Activated CD4-positive, alpha-beta T cell treated with anti-CD3 and anti-CD28 coated beads for 4 hours (primary cell): Measurements from ENCODE around the gene DPP6.

ENCODE experiments used
- DNase-seq, 2 donors: peaks; one replicate each; pipeline ENCODE4 v3.0.0-alpha.2; 2020

Gene DPP6

DNA sequence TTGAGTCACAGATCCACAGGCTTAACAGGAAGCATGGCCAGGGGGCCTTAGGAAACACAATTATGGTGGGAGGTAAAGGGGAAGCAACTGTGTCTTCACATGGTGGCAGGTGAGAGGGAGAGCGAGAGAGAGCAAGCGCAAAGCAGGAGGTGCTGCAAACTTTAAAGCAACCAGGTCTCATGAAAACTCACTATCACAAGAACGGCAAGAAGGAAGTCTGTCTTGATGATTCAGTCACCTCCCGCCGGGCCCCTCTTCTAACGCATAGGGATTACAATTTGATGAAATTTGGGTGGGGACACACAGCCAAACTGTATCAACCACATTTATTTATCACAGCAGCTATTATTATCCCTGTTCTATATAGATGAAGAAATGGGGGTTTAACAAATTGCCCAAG lies 201.6 kb downstream of the DPP6 start:
- no peak for DNase-seq

DNA sequence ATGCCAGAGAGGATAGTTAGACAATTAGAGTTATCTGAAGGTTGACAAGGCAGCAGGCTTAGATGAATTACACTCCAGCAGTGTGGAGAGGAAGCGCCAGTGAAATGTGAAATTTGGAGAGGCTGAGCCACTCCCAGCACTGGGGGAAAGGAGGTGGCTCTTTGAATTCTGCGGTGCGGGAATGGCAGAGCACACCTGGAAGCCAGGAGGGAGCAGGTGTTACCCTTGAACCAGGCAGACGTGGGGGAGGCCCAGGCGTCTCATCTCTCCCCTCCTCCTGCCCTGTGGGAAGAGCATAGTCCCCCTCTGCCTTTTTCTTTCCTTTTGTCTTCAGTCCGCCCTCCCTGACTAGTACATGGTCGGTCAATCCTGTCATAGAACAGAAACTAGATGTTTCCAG lies 203.1 kb downstream of the DPP6 start:
- no peak for DNase-seq

DNA sequence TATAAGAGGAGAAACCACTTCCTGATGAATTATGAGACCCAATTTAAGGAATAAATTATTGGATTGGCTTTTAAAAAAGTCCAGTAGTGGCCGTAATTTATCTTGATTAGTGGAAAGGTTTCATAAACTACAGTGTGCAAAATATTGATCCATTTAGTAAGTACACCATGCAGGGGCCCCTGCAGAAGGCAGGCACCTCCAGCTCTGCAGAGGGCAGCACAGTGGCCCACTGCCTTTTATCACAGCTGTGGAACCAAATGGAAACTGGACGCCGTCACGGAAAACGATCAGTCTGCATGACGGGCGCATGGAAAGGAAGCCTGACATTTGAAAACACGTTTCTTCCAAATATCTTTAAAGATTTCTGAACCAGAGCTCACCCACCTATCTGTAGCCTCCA lies 204.0 kb downstream of the DPP6 start:
- no peak for DNase-seq

DNA sequence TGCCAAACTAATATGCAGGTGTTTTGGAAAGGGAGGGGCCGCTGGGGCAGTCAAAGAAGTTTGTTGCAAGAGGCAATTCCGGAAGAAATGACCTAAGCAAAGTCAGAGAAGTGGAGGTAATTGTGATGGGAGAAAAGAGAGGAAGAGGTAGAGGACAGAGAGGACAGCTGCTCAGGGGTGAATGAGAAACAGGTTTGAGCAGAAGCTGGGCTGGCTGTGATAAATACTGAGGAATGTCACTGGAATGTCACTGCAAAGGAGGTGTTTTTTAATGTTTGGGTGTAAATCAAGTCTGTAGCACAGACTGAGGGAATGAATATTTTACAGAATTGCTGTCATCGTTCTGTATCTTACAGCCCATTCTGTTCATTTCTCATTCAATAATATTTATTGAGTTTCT lies 207.2 kb downstream of the DPP6 start:
- DNase-seq = no peak

DNA sequence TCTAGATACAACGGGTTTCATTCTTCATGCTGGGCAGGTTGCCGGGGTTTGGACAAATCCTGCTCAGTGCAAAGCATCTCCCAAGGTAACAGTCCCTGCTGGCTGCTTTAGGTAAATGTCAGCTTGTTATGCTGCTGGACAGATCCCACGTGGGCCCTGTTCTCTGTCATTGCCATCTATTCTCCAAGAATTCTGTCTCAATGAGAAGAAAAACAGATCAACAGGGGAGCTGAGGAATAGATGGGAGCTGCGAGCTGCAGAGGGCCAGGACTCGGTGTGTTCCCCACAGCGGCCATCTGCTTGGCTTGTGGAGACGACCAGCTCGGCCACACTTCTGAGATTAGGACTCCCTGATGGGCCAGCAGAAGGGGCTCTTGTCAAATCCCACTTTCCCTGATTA lies 235.2 kb downstream of the DPP6 start:
- no peak for DNase-seq

DNA sequence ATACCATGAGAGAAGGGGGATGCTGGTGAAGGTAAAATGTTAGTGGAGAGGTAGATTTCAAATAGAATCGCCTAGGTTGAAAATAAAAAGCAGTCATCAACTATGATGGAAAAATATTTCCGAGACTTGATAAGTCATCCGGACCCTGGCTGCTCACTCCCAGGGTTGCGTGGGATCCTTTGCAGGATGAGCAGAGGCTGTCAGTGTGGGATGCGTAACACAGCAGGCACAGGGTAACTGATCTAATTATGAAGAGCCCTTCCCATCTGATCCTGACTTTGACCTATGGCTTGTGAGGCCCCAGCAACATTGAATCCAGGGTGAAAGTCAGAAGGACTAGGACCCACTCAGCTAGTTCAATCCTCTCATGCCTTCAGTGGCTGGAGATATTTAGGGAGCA lies 236.9 kb downstream of the DPP6 start:
- no peak for DNase-seq

DNA sequence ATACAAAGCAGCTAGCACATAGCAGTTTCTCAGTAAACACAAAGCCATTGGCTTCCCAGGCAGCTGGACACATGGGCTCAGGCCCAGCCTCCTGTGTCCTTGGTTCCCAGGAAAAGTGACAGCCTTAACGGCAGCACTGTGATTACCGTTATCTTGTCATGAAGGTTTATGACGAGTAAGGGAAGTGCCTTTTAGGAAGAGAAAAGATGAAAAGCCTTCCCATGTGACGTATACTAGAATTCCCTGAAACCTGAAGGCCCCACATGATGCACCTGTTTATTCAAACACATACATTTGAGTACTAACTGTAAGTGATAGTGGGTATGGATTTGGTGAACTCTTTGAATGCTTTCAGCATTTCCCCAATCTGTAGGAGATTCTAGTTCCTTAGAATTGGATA lies 244.2 kb downstream of the DPP6 start:
- DNase-seq = no peak

DNA sequence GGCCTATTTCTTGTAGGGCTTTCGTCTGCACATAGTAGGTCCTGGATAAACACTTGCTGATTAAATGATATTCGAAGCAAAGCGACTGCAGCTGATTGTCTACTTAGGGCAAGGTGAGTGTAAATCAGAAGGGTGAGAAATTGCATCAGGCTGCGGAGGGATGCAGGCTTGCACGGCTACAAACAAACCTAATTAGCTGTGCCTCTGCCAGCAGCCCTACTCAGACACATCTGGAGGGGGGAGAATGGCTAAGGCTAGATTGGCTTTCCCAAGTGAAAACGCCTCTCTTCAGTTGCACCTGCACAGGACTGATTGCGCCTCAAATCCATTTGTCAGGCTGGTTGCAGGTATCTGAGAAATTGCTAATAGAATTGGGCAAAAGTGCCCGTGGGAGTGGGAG lies 247.5 kb downstream of the DPP6 start:
- DNase-seq = no peak

DNA sequence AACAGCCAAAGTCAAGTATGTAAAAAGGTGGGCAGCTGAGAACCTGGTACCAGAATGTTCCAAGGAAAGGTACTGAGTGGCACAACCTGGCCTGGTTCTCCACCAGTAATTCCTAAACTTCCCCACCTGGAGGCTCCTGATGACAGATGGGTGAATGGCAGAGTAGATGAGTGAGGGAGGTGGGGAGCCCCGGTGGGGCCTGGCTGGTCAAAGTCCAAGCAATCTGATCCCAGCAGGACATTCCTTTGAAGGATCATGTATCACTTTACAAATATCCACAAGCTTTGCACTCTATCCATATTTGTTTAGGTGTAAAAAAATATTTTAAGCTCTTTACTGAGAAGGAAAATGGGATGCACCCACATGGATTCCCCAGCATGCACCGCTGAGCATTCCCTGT lies 250.2 kb downstream of the DPP6 start:
- DNase-seq = no peak

DNA sequence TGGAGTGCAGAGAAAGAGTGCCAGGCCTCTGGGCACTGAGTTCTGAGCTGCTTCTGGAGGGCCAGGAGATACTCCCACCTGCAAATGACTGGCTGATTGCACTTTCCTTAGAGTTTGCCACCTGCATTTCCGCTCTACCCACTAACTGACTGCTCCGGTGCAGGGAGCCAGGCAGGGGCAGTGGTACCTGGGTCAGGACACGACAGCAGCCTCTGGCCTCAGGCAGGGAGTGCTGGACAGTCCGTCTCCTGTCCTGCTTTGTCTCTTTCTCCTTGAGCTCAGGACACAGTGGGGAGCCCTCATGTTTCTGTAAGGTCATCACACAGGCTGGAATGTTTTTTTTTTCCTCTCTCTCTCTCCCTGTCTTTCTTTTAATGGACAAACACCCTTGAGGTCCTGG lies 252.0 kb downstream of the DPP6 start:
- DNase-seq = no peak

DNA sequence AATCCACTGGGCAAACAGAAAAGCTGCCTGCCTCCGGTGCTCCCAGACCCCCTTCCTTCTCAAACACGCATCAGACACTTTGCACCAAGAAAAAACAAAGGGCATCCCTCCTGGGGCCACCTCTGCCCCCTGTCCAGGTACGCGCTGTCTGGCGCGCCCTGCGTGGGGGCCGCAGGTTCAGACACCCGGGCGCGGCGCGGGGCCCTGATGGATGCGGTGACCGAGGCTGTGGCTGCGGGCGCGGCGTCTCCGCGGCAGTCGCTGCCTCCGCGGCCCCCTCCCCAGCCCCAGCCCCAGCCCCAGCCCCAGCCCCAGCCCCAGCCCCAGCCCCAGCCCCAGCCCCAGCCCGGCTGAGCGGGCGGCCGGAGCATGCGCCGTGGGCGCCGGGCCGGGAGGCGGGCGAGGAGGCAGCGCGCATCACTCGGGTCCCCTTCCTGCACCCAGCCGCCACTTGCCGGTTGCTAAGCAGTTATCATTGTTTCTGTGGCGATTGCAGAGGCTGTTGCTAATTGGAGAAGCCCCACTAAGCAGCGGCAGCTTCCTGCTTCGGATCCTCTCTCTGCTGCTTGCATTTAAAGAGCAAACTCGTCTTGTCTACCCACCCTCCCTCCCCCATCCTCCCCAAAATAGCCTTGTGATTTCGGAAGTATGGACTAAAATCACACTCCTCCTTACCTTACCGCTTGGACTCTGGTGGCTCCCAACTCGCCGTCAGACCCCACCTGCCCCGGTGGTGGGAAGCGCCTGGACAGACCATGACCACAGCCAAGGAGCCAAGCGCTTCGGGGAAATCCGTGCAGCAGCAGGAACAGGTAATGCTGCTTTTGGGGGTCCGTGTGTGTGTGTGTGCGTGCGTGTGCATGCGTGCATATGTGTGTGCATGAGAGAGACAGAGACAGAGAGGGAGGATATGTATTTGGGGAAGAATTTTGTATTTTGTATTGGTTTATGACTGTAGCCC lies 252.8 kb downstream of the DPP6 start:
- DNase-seq = no peak

DNA sequence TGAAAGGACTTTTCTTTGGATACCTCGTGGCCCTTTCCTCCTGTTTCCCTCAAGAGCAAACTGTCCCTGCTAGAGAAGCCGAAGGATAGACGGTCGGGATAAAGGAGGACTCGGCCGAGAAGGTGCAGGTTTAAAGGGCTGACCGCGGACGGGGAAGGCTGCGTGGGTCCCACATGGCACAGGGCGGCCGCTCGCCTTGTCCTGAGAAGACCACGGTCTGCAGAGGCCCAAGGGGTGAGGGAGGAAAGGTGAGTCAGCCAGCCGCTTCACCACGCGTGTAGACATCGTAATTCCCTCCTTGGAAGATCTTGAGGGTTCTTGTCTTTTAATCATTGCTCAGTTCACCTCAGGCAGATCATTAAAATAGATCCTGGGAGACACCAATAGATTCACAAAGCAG lies 253.8 kb downstream of the DPP6 start:
- no peak for DNase-seq

DNA sequence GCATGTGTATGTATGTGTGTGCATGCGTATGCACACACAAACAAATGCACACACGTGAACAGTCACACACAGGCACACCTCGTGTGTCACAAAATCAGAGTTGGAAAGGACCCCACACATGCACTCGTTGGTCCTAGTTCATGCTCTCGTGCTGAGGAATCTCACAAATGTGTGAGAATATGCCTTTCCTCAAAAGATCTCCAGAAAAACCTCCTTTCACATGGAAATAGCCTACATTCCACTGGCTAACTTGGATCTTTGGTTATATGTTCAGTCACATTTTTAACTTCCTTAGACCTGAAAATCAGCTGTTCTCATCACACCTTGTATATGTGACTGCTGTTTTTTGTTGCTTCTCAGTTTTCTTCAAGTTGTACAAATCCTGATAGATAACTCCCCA lies 256.7 kb downstream of the DPP6 start:
- no peak for DNase-seq

DNA sequence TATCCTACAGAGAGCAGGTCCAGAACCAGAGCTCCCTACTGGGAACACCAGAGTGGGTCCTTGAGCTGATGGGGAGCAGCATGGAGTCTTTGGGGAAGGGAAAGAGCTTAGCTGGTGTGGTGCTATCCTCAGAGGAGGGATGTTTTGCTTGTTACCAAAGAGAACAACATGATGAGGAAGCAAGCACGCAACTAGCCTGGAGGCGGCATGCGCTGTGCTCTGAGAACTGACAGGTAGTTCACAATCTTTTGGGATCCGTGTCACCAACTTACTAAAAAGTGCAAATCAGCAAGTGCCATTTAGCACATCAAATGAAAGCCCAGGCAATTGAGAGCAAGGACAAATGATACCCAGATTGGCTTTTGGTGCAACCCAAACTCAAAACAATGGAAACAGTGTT lies 257.9 kb downstream of the DPP6 start:
- no peak for DNase-seq

DNA sequence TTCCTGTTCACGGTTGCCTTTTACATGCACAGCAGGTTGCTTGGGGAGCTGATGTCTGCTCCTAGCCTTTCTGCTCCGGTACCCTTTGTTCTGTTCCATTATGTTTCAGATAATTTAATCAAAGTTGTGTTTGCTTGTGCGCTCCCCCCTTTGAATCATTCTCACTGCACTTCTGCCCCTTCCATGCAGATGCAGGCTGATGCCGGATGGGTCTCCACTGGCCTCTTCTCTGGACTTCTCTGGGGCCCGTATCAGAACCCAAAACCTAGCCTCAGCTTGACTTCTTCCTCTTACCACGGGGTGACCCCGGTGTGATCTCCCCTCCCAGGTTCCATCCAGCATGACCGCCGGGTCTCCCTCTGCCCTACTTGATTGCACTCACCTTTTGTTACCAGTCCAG lies 272.0 kb downstream of the DPP6 start:
- no peak for DNase-seq

DNA sequence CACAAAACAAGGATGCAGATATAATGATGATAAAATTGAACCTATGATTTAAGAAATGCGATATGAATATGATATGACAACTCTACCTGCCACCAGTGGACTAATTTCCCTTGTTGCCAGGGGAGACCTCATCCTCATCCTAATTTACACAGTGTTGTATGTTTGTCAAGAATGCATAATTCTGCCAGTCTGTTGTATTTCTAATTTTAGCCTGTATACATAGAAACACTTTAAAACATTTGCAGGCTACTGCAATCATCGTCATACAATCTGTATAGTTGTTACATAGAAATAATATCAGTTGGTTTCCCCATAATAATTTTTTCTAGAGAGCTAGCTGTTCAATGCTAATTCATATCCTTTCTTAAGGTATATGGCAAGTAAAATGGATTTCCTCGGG lies 274.2 kb downstream of the DPP6 start:
- DNase-seq = no peak

DNA sequence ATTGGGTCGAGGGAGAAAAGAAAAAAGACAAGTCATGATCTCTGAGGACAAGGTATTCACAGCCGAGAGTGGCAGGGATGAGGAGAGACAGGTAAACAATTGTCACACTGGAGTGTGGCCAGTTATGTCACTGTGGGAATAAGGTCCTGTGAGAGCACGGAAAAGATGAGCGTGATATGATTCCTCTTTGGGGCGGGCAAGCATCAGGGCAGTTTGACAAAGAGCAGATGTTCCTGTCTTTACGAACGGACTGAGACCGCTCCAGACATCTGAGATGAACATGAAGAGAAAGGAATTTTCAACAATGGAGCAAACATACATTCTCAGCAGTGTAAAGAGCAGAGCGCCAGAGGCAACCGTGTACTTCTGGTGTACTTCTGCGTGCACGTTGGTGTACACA lies 278.1 kb downstream of the DPP6 start:
- DNase-seq = no peak

DNA sequence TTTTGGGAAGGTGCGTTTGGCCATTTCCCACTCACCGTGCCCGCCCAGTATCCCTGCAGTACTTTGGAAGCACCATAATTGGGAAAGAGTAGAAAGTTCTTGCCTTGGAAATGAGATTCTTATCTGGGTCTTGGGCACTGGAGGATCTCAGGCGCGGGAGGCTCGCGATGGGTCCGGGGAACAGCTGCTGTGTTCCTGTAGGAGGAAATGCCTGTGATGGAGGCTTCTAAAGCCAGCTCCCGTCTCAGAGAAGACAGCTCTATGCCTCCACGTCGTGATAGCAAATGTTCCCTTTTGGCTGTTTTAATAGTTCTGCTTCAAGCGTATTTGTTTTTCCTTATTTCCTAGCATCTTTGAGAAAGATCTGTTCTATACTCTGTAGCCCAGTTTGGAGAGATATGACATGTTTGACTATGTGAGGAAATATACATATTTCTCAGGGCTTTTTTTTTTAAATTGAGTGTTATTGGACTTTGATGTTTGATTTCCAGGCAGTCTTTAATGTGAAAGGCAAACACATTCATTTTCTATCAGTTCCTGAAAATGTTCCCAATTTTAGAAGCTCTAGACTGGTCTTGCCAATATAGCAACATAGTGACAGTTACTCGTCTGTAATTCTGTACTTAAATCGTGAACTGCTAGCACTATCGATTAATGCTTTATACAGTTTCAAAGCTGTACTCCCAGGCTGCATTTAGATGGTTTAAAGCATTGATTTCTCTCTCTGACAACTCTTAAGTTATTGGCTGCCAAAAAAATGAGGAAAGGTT lies 280.8 kb downstream of the DPP6 start:
- no peak for DNase-seq

DNA sequence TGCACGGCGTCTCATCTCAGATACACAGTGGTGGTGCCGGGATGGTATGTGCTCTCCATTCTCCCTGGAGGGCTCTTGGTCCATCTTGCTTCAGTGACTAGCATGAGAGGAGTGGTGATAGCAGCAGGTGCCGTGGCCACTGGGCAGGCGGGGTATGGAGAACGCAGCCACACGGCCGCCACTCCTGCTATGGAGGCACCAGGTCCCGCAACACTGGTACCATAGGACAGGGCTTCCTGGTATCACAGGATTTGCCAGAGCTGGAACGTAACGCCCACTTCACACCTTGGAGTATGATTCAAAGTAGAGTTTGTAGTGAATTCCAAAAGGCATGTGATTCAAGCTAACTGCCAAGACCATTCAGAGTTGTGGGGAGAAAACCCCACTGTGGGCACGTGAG lies 284.1 kb downstream of the DPP6 start:
- DNase-seq = no peak

DNA sequence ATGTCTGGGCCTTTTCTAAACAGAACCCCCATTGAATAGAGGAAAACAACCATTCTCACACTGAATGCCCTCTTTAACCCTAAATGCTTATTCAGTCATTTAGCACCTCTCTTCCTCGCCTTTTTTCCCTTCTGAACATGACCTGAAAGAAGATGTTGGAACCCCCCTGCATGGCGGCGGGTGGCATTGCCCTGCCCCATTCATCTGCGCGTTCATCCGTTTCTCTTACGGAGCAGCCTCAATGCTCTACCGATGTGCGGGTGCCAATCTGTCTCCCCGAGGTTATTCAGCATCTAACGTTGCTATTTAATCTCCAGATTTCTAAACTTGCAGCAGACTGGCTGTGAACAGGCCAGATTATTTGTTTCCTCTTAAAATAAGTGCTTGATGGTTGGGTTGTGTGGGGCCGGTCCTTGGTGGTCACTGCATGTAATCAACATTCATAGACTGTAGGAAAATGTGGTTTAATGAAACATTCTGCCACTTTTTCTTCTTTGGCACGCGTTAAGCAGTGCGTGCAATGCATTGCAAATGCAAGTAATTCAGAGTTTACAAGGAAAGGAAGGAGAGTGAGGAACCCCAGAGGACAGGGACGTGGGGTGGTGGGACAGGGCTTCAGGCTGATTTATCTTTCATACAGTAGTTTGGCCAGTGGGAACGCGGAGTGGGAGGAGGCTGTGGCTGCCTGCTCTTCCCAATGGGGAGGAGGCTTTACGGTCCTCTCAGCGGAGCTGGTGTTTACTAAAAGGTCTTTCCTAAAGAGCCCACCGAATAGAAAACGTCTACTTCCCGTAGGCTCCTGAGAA lies 286.7 kb downstream of the DPP6 start:
- DNase-seq = no peak

DNA sequence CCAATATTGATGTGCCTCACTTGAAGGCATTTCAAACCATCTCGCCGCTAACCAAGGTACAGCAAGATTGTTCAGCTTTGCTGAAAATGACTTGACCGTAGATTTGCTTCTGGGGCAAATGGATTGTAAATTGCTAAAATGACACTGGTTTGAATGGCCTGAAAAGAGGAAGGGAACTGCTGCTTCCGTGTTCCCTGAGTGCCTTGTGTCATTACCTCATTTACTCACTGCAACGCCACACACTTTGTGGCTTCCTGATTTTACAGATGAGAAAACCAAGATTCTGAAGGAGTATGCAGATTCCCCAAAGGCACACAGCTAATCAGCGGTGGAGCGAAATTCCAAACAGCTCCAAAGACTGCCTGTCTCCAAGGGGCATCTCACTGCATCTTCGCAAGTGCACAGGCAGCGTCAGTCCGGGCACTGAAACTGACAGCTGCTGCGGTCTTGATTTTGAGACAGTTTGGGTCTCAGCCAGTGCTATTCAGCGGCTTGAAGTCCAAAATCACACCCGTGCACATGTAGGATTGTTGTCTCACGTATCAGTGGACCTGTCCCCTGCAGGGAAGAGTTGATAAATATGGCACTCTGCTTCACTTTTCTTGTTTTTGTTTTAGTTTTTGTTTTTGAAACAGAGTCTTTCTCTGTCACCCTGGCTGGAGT lies 290.9 kb downstream of the DPP6 start:
- no peak for DNase-seq

DNA sequence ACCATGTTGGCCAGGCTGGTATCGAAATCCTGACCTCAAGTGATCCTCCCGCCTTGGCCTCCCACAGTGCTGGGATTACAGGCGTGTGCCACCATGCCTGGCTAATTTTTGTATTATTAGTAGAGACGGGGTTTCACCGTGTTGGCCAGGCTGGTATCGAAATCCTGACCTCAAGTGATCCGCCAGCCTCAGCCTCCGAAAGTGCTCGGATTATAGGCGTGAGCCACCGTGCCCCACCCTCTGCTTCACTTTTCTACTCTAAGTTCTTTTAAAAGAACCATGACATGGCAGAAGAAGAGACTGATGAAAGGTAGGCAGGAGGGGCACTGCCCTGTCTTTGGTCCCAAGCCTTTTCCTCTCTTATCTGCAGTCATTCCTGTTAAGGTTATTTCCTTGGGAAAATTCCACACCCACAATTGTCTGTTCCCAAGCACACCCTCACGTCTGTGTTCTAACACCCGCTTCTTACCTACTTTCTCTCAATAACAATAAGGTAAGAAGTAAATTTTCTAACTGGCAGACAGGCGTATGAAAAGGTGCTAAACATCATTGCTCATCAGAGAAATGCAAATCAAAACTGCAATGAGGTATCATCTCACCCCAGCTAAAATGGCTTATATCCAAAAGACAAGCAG lies 291.7 kb downstream of the DPP6 start:
- no peak for DNase-seq
